PC-9 (cell line): ENCODE measurements around the gene PRKCA. TPM values are rescaled to one million over a fixed set of nuclear protein-coding genes. Genes with fewer than 3 reads are reported as not detected.

Source experiments
- BruUV-seq: library from RNA; stranded (reverse); fragments of 400-500 nt; replicated peaks from 2 replicates; lab custom pipeline; 2021; lab: Mats Ljungman, UMichigan
- CTCF ChIA-PET: fragments of 300-600 bp; sonication (Branson Sonifier 250); formaldehyde crosslinking; loops from one replicate; lab custom pipeline; 2022; ENCODE audit warnings: antibody characterized with exemption; lab: Charles Lee
- POLR2A ChIA-PET: fragments of 300-600 bp; sonication (Branson Sonifier 250); formaldehyde crosslinking; loops from one replicate; lab custom pipeline; 2022; ENCODE audit warnings: antibody characterized with exemption; ENCODE audit not compliant: unreplicated experiment; lab: Charles Lee
- DNase-seq, 2 experiments: peaks; one replicate each; pipeline versions ENCODE4 v3.0.0 to v3.0.0-alpha.2; 2015 to 2022; ENCODE audit warnings: mixed read lengths in 1 of 2
- H2AFZ ChIP-seq: fragments of 200-600 bp; sonication (generic); 2 replicates; pipeline ENCODE4 v1.8.1; 2017; ENCODE audit warnings: antibody characterized with exemption
- H3F3A ChIP-seq: fragments of 200-600 bp; sonication (generic); 2 replicates; pipeline ENCODE4 v1.8.1; 2017; ENCODE audit warnings: antibody characterized with exemption, mild to moderate bottlenecking, low read depth; ENCODE audit not compliant: insufficient read depth
- H3K27ac ChIP-seq: fragments of 200-600 bp; sonication (generic); 2 replicates; pipeline ENCODE4 v1.6.1; 2016; ENCODE audit warnings: mixed run types
- H3K27me3 ChIP-seq: fragments of 200-600 bp; sonication (generic); 2 replicates; pipeline ENCODE4 v1.6.1; 2016; ENCODE audit warnings: low read depth, mixed run types; ENCODE audit not compliant: insufficient read depth
- H3K36me3 ChIP-seq: fragments of 200-600 bp; sonication (generic); 2 replicates; pipeline ENCODE4 v1.6.1; 2016; ENCODE audit warnings: low read depth, mixed run types
- H3K4me1 ChIP-seq: fragments of 200-600 bp; sonication (generic); replicated peaks from 2 replicates; pipeline ENCODE4 v1.6.1; 2016; ENCODE audit warnings: mixed run types; ENCODE audit not compliant: insufficient read depth
- H3K4me2 ChIP-seq: fragments of 200-600 bp; sonication (generic); 2 replicates; pipeline ENCODE4 v1.6.1; 2017; ENCODE audit warnings: mixed run types
- H3K4me3 ChIP-seq: fragments of 200-600 bp; sonication (generic); 2 replicates; pipeline ENCODE4 v1.6.1; 2016; ENCODE audit warnings: mixed run types
- H3K79me2 ChIP-seq: fragments of 200-600 bp; sonication (generic); 2 replicates; pipeline ENCODE4 v1.6.1; 2017; ENCODE audit warnings: low read depth, mixed run types
- H3K9me2 ChIP-seq: fragments of 200-600 bp; sonication (generic); 2 replicates; pipeline ENCODE4 v1.8.1; 2017; ENCODE audit warnings: mild to moderate bottlenecking; ENCODE audit not compliant: insufficient read depth
- H3K9me3 ChIP-seq: fragments of 200-600 bp; sonication (generic); 2 replicates; pipeline ENCODE4 v1.8.1; 2016; ENCODE audit warnings: low read depth; ENCODE audit not compliant: insufficient read depth
- H4K20me1 ChIP-seq: fragments of 200-600 bp; sonication (generic); 2 replicates; pipeline ENCODE4 v1.8.1; 2017; ENCODE audit not compliant: insufficient read depth
- CTCF ChIP-seq: fragments of 200-600 bp; sonication (generic); conservative IDR thresholded peaks from 2 replicates; pipeline ENCODE4 v1.6.1; 2017; ENCODE audit warnings: mixed run types, antibody characterized with exemption, mild to moderate bottlenecking, moderate library complexity
- EZH2 ChIP-seq: fragments of 200-600 bp; sonication (generic); IDR thresholded peaks from 2 replicates; pipeline ENCODE4 v1.8.0; 2017; ENCODE audit warnings: antibody characterized with exemption, low read depth
- intact Hi-C: fragments of 100-400 bp; cut with micrococcal nuclease; formaldehyde crosslinking; loops from one replicate; pipeline ENCODE4 v1.10.0; 2022; ENCODE audit not compliant: unreplicated experiment
- total RNA-seq: library from RNA; stranded (reverse); gene quantifications from 2 replicates; pipeline ENCODE4 v1.2.3, GENCODE V29; 2021

Gene PRKCA
- total RNA-seq, 1 experiment from 2014 or later = 23.1 TPM

DNA sequence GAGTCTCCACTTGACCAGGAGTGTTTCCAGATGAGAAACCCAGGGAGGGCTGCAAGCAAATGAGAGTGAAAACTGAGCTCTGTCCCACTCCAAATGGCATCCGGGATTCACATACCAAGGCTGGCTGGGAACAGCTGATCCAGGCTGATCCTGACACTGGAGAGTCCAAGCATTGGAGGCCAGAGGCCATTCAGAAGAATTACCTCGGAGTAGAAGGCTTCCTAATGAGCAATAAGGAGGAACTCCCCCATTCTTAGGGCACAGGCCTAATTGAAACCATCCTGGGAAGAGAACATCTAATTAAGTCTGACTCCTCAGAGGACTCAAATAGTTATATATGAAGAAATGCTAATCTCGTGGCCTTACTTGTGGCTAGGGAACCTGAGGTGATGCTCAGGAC is 142.8 kb downstream of the PRKCA start:
- DNase-seq = no peak
- ChIA-PET POLR2A (no interaction called here), CTCF (no interaction called here)
- BruUV-seq = no TSS peak
- no peak overlapping the region for H3K4me2 ChIP-seq
- intact Hi-C loops = no loop called here
- no peak overlapping the region for H3K4me3 ChIP-seq
- no peaks in the 10 kb centered on the region for H3K4me1 ChIP-seq
- no peak overlapping the region for H2AFZ ChIP-seq
- no peak for TF ChIP-seq CTCF
- TF ChIP-seq EZH2 = no peak
- H3K27ac ChIP-seq = no peak overlapping the region
- no peaks in the 10 kb centered on the region; the same call in 1 of the 2 replicates for H3F3A ChIP-seq
- no peaks in the 10 kb centered on the region for H3K9me3 ChIP-seq
- no peaks in the 10 kb centered on the region for H3K27me3 ChIP-seq
- no peaks in the 10 kb centered on the region for H3K9me2 ChIP-seq
- H3K36me3 ChIP-seq = no peaks in the 10 kb centered on the region
- H4K20me1 ChIP-seq = no peaks in the 10 kb centered on the region
- peaks cover 12% of the 10 kb centered on the region; the same call in 1 of the 2 replicates for H3K79me2 ChIP-seq

DNA sequence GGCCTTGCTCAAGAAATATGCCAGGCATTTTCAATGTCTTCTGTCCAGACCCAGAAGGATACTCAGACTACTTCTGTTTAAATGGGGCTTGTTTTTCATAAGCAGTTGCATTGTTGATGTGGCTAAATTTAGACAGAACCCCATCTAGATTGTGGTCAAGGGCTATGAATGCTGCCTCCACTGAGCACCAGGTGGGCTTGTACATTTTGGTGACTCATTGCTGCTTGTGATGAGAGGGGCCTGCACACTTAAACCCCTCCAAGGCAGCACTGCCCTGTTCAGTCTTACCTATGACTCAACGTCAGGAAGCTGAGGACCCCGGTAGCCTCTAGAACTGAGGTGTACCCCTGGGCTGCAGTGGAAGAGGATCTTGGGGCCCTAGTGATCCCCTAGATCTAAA is 144.0 kb downstream of the PRKCA start:
- POLR2A ChIA-PET = no interaction called here
- Histone ChIP-seq H3K36me3 (no peaks in the 10 kb centered on the region), H3K9me2 (no peaks in the 10 kb centered on the region), H3K4me2 (no peak overlapping the region), H3F3A (0 out of 2 replicates have a peak, but pooled peaks cover 4% of the 10 kb centered on the region), H3K27ac (no peak overlapping the region), H3K79me2 (peaks cover 12% of the 10 kb centered on the region; the same call in 1 of the 2 replicates), H4K20me1 (no peaks in the 10 kb centered on the region), H2AFZ (no peak overlapping the region), H3K27me3 (no peaks in the 10 kb centered on the region), H3K9me3 (no peaks in the 10 kb centered on the region), H3K4me3 (no peak overlapping the region), H3K4me1 (no peaks in the 10 kb centered on the region)
- no peak for DNase-seq
- intact Hi-C loops = no loop called here
- no TSS peak for BruUV-seq
- no peak for TF ChIP-seq CTCF
- TF ChIP-seq EZH2 = no peak
- CTCF ChIA-PET = no interaction called here

DNA sequence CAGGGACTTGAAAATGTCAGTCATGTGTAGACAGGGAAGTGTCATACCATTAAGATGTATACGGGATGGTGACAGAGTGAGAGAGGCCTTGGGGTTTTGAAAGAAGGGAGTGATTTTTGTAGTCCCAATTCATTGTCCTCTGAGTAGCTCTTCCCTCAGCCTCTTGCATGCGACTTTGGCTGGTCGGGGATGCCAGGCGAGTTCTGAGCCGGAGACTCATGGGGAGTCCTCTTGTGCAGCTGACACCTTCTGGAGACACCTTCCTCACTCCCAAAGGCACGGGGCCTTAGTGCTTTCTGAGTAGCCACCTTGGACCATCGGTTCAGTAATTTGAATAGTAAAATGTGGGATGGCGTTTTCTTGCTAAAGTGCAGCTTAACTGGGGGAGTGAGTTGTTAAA is 144.7 kb downstream of the PRKCA start:
- Histone ChIP-seq H3K27me3 (no peaks in the 10 kb centered on the region), H3K9me3 (no peaks in the 10 kb centered on the region), H3K27ac (no peak overlapping the region), H3K9me2 (no peaks in the 10 kb centered on the region), H3K4me1 (no peaks in the 10 kb centered on the region), H3F3A (0 out of 2 replicates have a peak, but pooled peaks cover 4% of the 10 kb centered on the region), H2AFZ (no peak overlapping the region), H3K4me3 (no peak overlapping the region), H4K20me1 (no peaks in the 10 kb centered on the region), H3K4me2 (no peak overlapping the region), H3K79me2 (peaks cover 12% of the 10 kb centered on the region; the same call in 1 of the 2 replicates), H3K36me3 (no peaks in the 10 kb centered on the region)
- DNase-seq = no peak
- intact Hi-C loops = no loop called here
- POLR2A ChIA-PET = no interaction called here
- CTCF ChIA-PET = no interaction called here
- no peak for TF ChIP-seq EZH2
- no peak for TF ChIP-seq CTCF
- BruUV-seq = no TSS peak
